ENCODE measurements around the gene NRXN2. TPM values are rescaled to one million over a fixed set of nuclear protein-coding genes. Genes with fewer than 3 reads are reported as not detected.

The NRXN2 gene
- total RNA-seq, 1 donor from 2014 or later, result 2.2 TPM

DNA sequence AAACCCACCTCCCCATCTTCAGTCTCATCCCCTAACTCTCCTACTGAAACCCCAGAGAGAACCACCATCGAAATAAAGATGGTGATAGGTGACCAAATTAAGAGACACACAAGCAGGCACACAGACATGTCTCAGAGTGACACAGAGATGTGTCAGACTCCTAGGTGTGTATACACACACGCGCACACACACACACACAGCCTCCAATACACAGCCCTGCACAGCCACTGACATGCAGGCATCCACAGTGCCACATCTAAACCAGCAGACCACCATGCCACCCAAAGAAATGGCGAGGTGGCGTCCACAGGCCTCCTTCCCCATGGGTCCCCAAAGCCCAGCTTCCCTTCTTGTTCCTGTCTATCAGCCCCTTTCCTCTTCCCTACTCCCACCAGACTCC is 27.4 kb downstream of the NRXN2 start:
- Histone ChIP-seq H3K27ac (no peak overlapping the region), H3F3A (ENCODE audit: low read depth) (no peaks in the 10 kb centered on the region), H3K9me3 (ENCODE audit: low read depth) (no peaks in the 10 kb centered on the region), H3K9ac (no peak overlapping the region), H3K36me3 (no peaks in the 10 kb centered on the region), H3K4me1 (peaks cover 19% of the 10 kb centered on the region), H3K79me2 (ENCODE audit: low read depth) (no peaks in the 10 kb centered on the region), H3K4me3 (no peak overlapping the region), H2AFZ (replicated peaks) (no peak overlapping the region), H3K4me2 (no peak overlapping the region), H3K27me3 (peaks cover 37% of the 10 kb centered on the region), H4K20me1 (ENCODE audit: low read depth) (no peaks in the 10 kb centered on the region)
- no peak for DNase-seq (ENCODE audit: low spot score)
- Mint-ChIP-seq H3K4me1 (peaks cover 53% of the 10 kb centered on the region), H3K27me3 (ENCODE audit: insufficient read depth, low read depth) (peaks cover 7% of the 10 kb centered on the region), H3K27ac (peak overlapping the region; percentile 53), H3K4me3 (no peak overlapping the region), H3K9me3 (no peaks in the 10 kb centered on the region), H3K36me3 (no peaks in the 10 kb centered on the region)
- no peak for TF ChIP-seq EZH2 (IDR thresholded peaks at IDR 0.05)
- TF ChIP-seq, protein P1, sequence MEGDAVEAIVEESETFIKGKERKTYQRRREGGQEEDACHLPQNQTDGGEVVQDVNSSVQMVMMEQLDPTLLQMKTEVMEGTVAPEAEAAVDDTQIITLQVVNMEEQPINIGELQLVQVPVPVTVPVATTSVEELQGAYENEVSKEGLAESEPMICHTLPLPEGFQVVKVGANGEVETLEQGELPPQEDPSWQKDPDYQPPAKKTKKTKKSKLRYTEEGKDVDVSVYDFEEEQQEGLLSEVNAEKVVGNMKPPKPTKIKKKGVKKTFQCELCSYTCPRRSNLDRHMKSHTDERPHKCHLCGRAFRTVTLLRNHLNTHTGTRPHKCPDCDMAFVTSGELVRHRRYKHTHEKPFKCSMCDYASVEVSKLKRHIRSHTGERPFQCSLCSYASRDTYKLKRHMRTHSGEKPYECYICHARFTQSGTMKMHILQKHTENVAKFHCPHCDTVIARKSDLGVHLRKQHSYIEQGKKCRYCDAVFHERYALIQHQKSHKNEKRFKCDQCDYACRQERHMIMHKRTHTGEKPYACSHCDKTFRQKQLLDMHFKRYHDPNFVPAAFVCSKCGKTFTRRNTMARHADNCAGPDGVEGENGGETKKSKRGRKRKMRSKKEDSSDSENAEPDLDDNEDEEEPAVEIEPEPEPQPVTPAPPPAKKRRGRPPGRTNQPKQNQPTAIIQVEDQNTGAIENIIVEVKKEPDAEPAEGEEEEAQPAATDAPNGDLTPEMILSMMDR (IDR thresholded peaks at IDR 0.05), result no peak

DNA sequence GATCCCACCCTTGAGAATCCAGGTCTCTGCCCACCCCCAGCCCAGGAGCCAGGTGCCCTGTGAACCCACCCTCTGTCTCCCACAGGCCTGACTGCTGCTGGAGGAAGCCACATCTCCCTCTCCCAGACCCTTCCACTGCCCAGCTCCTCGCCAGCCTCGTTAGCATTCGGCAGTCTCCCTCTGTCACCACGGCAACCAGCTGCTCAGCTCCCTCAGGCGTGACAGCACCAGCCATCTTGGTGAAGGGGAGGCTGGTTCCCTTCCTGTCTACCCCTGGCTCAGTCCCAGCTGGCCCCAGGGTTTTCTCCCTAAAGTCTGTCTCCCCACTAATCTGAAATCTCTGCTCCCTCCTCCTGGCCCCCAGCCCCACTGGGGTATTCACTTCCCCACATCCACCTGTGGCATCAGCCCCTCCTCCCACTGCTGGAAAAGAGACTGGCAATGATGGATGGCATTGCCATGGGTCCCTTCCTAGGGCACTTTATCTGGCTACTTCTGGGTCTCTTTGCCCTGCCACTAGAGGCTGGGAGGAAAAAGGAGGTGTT is 28.1 kb downstream of the NRXN2 start:
- Mint-ChIP-seq H3K4me3 (peak overlapping the region; percentile 76), H3K9me3 (no peaks in the 10 kb centered on the region), H3K4me1 (peaks cover 53% of the 10 kb centered on the region), H3K36me3 (no peaks in the 10 kb centered on the region), H3K27ac (peak overlapping the region; percentile 91), H3K27me3 (ENCODE audit: insufficient read depth, low read depth) (peaks cover 7% of the 10 kb centered on the region)
- no peaks in the 10 kb centered on the region for H4K20me1 ChIP-seq (ENCODE audit: low read depth)
- no peak for TF ChIP-seq EZH2 (IDR thresholded peaks at IDR 0.05)
- TF ChIP-seq, protein P1 (IDR thresholded peaks at IDR 0.05), result no peak
- TF ChIP-seq EZH2phosphoT487 (IDR thresholded peaks at IDR 0.05), result no peak
- no peak overlapping the region for H3K27ac ChIP-seq
- peak; percentile 79 for DNase-seq (ENCODE audit: low spot score)
- peaks cover 37% of the 10 kb centered on the region for H3K27me3 ChIP-seq
- H3K9me3 ChIP-seq (ENCODE audit: low read depth), result no peaks in the 10 kb centered on the region
- no peaks in the 10 kb centered on the region for H3F3A ChIP-seq (ENCODE audit: low read depth)
- H3K4me2 ChIP-seq, result peak overlapping the region; percentile 54
- H3K36me3 ChIP-seq, result no peaks in the 10 kb centered on the region
- no peaks in the 10 kb centered on the region for H3K79me2 ChIP-seq (ENCODE audit: low read depth)
- H3K9ac ChIP-seq, result no peak overlapping the region
- no peak overlapping the region for H3K4me3 ChIP-seq
- H3K4me1 ChIP-seq, result peaks cover 19% of the 10 kb centered on the region
- peak overlapping the region; percentile 65 for H2AFZ ChIP-seq (replicated peaks)

DNA sequence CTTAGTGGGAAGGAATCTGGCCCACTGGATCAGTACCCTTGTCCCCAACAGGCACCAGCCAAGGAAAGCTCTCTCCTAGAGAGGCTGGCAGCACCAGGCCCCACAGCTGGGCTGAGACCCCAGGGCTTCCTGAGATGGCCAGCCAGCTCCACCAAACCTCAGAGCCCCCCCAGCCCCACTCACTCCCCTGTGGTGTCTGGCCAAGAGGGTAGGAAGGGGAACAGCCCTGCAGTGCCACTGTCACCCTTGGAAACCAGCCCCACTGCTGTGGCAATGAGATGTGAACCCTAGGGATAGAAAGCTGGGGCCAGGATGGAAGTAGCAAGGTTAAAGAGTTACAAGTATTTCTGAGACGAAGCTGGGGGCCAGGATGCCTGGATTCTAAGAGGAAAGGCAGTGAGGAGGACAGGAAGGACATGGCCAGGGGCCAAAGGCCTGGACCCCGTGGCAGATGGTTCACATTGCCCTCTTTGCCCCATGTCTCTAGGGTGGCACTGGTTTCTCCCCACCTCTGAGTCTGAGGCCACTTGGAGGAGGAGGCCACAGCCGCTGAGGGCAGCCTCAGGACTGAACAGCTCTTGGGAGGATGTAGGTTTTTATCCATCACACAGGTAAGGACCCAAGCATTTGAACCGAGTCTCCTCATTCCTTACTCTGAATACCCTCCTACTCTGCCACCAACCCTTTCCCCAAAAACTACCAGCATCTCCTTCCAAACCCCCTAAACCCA is 28.8 kb downstream of the NRXN2 start:
- Histone ChIP-seq H3K4me1 (peaks cover 19% of the 10 kb centered on the region), H3K4me2 (peak overlapping the region; percentile 54), H3K4me3 (no peak overlapping the region), H4K20me1 (ENCODE audit: low read depth) (no peaks in the 10 kb centered on the region), H3K9me3 (ENCODE audit: low read depth) (no peaks in the 10 kb centered on the region), H3K36me3 (no peaks in the 10 kb centered on the region), H3K27ac (no peak overlapping the region), H3K27me3 (peaks cover 37% of the 10 kb centered on the region), H3F3A (ENCODE audit: low read depth) (no peaks in the 10 kb centered on the region), H2AFZ (replicated peaks) (no peak overlapping the region), H3K79me2 (ENCODE audit: low read depth) (no peaks in the 10 kb centered on the region), H3K9ac (no peak overlapping the region)
- Mint-ChIP-seq H3K27me3 (ENCODE audit: insufficient read depth, low read depth) (peaks cover 7% of the 10 kb centered on the region), H3K27ac (peak overlapping the region; percentile 91), H3K4me1 (peaks cover 53% of the 10 kb centered on the region), H3K4me3 (no peak overlapping the region), H3K9me3 (no peaks in the 10 kb centered on the region), H3K36me3 (no peaks in the 10 kb centered on the region)
- TF ChIP-seq EZH2phosphoT487 (IDR thresholded peaks at IDR 0.05) (no peak), EZH2 (IDR thresholded peaks at IDR 0.05) (no peak)
- TF ChIP-seq, protein P1 (IDR thresholded peaks at IDR 0.05), result no peak
- DNase-seq (ENCODE audit: low spot score), result no peak
